ENCODE data around the gene POFUT2. TPM values are rescaled to one million over a fixed set of nuclear protein-coding genes. Genes with fewer than 3 reads are reported as not detected.

Gene POFUT2
- total RNA-seq, 2 experiments from 2014 or later: 17.0 to 20.5 TPM

DNA sequence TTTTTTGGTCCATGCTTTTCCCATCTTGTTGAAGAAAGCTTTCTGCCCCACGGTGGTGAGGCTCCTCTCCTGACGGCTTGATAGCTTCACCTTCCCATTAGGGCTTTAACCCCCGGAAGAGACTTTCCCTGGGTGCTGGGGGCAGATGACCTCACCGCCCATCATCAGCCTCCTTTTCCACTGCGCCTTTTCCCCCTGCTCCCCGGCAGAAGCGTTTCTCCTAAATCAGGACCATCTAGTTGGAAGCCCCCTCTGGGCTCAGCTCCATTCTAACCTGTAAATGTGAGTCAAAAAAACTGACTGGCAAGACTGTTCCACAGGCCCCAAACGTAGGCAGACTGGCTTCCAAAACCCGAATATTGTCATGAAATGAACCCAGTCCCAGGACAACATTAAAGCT lies 6.7 kb downstream of the POFUT2 start:
- ChIA-PET POLR2A (no interaction called here), CTCF (ENCODE audit: unreplicated experiment) (no interaction called here)
- DNase-seq (ENCODE audit: low spot score): no peak
- no peak for TF ChIP-seq EZH2phosphoT487 (IDR thresholded peaks at IDR 0.05; ENCODE audit: borderline replicate concordance, low read depth, low read length)
- TF ChIP-seq, protein P1, sequence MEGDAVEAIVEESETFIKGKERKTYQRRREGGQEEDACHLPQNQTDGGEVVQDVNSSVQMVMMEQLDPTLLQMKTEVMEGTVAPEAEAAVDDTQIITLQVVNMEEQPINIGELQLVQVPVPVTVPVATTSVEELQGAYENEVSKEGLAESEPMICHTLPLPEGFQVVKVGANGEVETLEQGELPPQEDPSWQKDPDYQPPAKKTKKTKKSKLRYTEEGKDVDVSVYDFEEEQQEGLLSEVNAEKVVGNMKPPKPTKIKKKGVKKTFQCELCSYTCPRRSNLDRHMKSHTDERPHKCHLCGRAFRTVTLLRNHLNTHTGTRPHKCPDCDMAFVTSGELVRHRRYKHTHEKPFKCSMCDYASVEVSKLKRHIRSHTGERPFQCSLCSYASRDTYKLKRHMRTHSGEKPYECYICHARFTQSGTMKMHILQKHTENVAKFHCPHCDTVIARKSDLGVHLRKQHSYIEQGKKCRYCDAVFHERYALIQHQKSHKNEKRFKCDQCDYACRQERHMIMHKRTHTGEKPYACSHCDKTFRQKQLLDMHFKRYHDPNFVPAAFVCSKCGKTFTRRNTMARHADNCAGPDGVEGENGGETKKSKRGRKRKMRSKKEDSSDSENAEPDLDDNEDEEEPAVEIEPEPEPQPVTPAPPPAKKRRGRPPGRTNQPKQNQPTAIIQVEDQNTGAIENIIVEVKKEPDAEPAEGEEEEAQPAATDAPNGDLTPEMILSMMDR (conservative IDR thresholded peaks at IDR 0.05; ENCODE audit: low read length): no peak
- no peak overlapping the region for H3K27ac ChIP-seq (ENCODE audit: low read depth, low read length, poor library complexity, severe bottlenecking)
- H3K79me2 ChIP-seq (ENCODE audit: insufficient read depth, low read depth, low read length): no peaks in the 10 kb centered on the region
- H2AFZ ChIP-seq (ENCODE audit: low read length): no peak overlapping the region
- no peak overlapping the region for H3K4me3 ChIP-seq (ENCODE audit: low read depth, low read length, poor library complexity, severe bottlenecking)
- no peaks in the 10 kb centered on the region for H3K4me1 ChIP-seq (ENCODE audit: insufficient read depth, low read length, poor library complexity, severe bottlenecking)
- intact Hi-C loops (cut with micrococcal nuclease; ENCODE audit: unreplicated experiment): no loop called here
- no peak overlapping the region for H3K4me2 ChIP-seq (ENCODE audit: low read length)
- H3K9me2 ChIP-seq (ENCODE audit: insufficient read depth, low read length): no peaks in the 10 kb centered on the region
- BruUV-seq (replicated peaks): no TSS peak
- no peaks in the 10 kb centered on the region for H4K20me1 ChIP-seq (ENCODE audit: insufficient read depth, low read length)
- H3K36me3 ChIP-seq (ENCODE audit: insufficient read depth, low read length): peaks cover 18% of the 10 kb centered on the region; the same call in 1 of the 2 replicates
- no peaks in the 10 kb centered on the region for H3K9me3 ChIP-seq (ENCODE audit: low read length)

DNA sequence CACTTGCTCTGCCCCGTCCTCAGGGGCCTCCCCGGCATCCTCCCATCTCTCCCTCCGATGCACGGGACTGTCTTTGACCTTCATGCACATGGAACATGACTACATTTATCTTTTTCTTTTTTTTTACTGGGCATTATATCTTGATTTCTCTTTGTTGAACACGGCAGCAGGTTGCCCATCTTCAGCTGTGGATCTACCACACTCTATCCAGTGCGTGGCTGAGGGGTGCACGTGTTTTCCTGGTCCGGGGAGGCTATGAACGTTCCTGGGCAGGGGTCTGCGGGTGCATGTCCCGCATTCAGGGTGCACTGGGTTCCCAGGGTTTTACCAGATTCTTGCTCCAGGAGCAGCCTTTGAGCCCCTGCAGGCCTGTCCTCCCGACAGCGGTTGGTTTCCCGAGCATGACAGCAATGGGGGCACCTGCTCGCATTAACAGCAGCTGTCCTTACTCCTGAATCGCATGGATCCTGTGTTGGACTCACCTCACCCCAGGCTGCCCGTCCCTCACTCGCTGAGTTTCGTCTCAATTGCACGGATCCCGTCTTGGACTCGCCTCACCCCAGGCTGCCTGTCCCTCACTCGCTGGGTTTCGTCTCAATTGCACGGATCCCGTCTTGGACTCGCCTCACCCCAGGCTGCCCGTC lies 7.4 kb downstream of the POFUT2 start:
- peaks cover 18% of the 10 kb centered on the region for H3K36me3 ChIP-seq (ENCODE audit: insufficient read depth, low read length)
- H3K4me3 ChIP-seq (ENCODE audit: low read depth, low read length, poor library complexity, severe bottlenecking): no peak overlapping the region

More for the DNA sequence above, 7.4 kb downstream of the POFUT2 start:
- Histone ChIP-seq H3K9me3 (ENCODE audit: low read length) (no peaks in the 10 kb centered on the region), H3K4me2 (ENCODE audit: low read length) (no peak overlapping the region), H3K27ac (ENCODE audit: low read depth, low read length, poor library complexity, severe bottlenecking) (no peak overlapping the region), H3K4me1 (ENCODE audit: insufficient read depth, low read length, poor library complexity, severe bottlenecking) (no peaks in the 10 kb centered on the region), H3K79me2 (ENCODE audit: insufficient read depth, low read depth, low read length) (no peaks in the 10 kb centered on the region), H3K9me2 (ENCODE audit: insufficient read depth, low read length) (no peaks in the 10 kb centered on the region), H4K20me1 (ENCODE audit: insufficient read depth, low read length) (no peaks in the 10 kb centered on the region), H2AFZ (ENCODE audit: low read length) (no peak overlapping the region)
- BruUV-seq (replicated peaks): no TSS peak
- no peak for TF ChIP-seq EZH2phosphoT487 (IDR thresholded peaks at IDR 0.05; ENCODE audit: borderline replicate concordance, low read depth, low read length)
- TF ChIP-seq, protein P1 (conservative IDR thresholded peaks at IDR 0.05; ENCODE audit: low read length): no peak
- POLR2A ChIA-PET: no interaction called here
- intact Hi-C loops (cut with micrococcal nuclease; ENCODE audit: unreplicated experiment): no loop called here
- CTCF ChIA-PET (ENCODE audit: unreplicated experiment): no interaction called here
- DNase-seq (ENCODE audit: low spot score): no peak
